HG03025 (cell line): Measurements from ENCODE around the gene LLGL2.
"Not testable (repeated sequence)": the region's sequence is repeated elsewhere in the genome, so short reads cannot be mapped to it uniquely, and the experiment has no call there.

Source experiments
- ATAC-seq: cut with Tn5 transposase; IDR thresholded peaks from one replicate; pipeline ENCODE4 v1.9.1; 2021; ENCODE audit warnings: mild to moderate bottlenecking, moderate library complexity; ENCODE audit not compliant: unreplicated experiment, low FRiP score

Gene LLGL2

GRCh38 chr17:75524970-75525805 lies at the start of gene LLGL2:
LLGL2 (plus strand) TSS chr17:75525697; CDS start chr17:75543427, 17,730 bp downstream.
- peak; percentile 63 for ATAC-seq

GRCh38 chr17:75475851-75476250 lies 49.6 kb upstream of the LLGL2 start:
- ATAC-seq: no peak

- ATAC-seq: no peak
Observed at GRCh38 chr17:75476271-75476671, 49.2 kb upstream of the LLGL2 start.

DNA sequence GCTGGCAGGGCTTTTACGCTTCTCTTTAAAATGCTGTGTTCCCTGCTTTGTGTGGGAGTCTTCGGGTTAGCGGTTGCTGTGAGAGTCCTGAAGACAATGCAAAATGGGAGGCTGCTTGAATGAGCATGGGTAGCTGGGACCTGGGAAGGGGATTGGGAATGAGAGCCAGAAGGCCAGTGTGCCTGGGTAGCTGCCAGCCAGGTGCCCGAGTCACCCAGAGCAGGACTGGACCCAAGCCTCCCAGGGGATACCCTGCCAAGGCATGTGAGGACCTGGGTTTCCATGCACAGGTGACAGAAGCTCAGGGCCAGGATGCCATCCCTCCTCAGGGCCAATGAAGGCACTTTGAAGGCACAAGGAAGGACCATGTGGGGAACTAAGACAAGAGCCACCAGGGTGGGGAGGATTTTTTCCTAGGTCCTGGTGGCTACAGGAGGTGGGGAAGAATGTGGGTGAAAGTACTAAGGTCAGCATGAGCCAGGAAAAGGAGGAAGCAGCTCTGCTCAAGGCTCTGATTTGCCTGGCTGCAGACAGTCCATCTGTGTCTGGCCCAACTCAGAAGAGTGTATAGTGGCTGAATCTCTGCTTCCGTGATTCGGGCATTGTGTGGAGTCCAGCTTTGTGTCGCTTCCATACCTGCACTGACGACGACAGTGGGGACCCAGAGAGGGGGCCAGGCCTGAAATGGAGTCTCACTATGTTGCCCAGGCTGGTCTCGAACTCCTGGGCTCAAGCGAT lies 48.6 kb upstream of the LLGL2 start:
- ATAC-seq: no peak

DNA sequence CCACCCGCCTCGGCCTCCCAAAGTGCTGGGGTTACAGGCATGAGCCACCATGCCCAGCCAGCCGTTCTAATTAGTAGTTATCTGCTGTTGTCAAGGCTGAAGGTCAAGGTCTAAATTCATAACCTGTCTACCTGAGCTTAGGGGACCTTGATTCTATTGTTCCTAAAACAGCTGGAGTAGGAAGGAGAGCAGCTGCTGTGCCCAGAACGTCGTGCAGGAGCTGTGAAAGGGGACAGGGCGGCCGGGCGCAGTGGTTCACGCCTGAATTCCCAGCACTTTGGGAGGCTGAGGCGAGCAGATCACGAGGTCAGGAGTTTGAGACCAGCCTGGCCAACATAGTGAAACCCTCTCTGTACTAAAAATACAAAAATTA lies 48.0 kb upstream of the LLGL2 start:
- ATAC-seq: not testable (repeated sequence)

DNA sequence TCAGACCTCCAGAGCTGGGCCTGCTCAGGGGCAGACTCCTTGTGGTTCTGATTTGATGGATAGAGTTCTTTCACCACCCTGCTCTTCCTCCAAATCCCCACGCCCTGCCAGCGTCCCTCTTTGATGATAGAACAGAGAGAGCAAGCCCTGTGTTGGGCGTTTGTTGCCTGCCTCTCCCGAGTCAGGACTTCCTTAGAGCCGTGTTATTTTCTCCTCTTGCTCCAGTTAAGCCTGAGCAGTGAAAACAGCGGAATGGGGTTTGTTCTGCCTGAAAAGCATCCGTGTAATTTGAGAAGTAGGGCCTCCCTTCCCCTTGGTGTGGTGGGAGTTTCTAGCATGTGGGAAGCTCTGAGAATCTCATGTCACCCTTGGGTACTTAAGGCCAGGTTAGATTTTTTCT lies 47.0 kb upstream of the LLGL2 start:
- ATAC-seq: no peak

GRCh38 chr17:75480281-75480680 lies 45.2 kb upstream of the LLGL2 start:
- no peak for ATAC-seq

GRCh38 chr17:75481194-75482068 lies 44.1 kb upstream of the LLGL2 start:
- ATAC-seq: no peak

GRCh38 chr17:75482098-75482942 lies 43.2 kb upstream of the LLGL2 start:
- no peak for ATAC-seq

DNA sequence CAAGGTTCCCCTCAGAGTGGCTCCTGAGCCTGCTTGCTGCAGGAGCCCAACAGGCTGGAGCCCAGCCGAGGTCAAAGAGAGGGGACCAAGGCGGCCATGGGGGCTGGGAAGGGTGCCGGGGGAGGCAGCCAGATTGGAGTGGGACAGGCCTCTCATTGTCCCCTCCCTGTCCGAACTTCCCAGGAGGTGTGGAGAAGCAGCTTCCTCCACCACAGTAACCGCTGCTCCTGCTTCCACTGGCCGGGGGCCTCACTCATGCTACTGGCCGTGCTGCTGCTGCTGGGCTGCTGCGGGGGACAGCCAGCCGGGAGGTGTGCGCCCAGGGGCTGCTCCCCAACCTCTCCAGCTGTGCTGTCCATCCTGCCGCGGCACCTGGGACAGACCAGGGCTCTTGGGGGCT lies 39.8 kb upstream of the LLGL2 start:
- no peak for ATAC-seq

- no peak for ATAC-seq
Observed at GRCh38 chr17:75486151-75486550, 39.3 kb upstream of the LLGL2 start.

GRCh38 chr17:75486951-75487350 lies 38.5 kb upstream of the LLGL2 start:
- ATAC-seq: no peak

DNA sequence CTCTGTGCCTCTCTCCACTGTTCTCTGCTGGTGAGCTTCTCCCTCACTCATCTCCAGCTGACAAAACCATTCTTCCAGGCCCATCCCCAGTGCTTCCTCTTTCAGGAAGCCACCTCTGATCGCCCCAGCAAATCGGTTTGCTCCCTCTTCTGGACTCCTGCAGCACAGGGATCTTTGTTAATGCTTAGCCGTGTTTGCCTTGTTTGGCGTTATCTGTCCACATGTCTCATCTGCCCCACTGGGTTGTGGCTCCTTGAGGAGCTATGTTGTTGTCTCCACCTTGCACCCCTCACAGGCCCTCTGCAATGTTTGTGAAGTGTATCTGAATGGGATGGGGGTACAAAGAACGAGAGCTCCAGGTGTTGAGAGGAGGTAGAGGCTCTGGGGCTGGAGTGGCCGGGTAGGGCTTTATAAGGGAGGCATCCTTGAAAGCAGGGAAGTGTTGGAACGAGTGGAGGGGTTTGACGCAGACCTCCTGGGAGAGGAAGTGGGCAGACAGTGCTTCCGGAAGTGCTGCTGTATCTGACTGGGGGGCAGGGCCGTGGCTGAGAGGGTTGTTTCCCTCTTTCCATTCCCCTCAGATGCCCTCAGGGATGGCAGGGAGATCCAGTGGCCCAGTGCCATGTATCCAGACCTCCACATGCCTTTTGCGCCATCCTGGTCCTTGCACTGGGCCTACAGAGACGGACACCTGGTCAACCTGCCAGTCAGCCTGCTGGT lies 38.0 kb upstream of the LLGL2 start:
- ATAC-seq: no peak

GRCh38 chr17:75488693-75489510 lies 36.6 kb upstream of the LLGL2 start:
- no peak for ATAC-seq

DNA sequence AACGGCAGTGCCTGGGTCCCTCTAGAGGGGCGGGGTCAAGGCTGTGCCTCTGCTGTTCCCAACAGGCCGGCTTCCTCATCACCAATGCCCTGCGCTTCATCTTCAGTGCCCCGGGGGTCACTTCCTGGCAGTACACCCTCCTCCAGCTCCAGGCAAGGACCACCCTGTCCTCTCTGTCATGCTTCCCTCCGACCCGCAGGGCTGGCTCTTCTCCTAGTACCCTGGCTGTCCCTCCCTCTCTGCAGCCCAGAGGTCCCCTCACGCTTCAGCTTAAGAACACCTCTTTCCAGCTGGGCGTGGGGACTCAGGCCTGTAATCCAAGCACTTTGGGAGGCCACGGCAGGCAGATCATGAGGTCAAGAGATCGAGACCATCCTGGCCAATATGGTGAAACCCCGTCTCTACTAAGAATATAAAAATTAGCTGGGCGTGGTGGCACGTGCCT lies 36.0 kb upstream of the LLGL2 start:
- ATAC-seq: no peak

DNA sequence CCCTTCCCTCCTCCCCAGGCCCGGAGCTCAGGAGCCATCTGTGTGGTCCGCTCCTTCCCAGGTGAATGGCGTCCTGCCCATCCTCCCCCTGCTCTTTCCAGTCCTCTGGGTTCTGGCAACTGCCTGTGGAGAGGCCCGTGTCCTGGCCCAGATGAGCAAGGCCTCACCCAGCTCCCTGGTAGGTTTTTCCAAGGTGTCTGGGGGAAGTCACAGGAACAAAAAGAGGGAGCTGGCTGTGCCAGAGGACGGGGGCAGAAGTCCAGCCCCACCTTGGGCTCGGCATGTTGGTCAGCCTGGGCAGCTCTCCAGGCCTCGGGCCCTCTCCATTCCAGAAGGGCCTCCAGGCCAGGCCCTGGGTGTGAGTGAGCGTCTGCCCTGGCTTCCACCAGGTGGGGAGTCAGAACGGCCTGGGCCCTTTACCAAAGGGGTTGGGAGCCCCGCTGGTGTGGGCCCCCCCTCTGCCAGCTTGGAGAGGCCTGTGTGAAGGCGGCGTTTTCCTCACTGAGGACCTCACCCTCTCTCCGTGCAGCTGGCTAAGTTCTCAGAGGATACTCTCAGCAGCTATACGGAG lies 35.2 kb upstream of the LLGL2 start:
- no peak for ATAC-seq

DNA sequence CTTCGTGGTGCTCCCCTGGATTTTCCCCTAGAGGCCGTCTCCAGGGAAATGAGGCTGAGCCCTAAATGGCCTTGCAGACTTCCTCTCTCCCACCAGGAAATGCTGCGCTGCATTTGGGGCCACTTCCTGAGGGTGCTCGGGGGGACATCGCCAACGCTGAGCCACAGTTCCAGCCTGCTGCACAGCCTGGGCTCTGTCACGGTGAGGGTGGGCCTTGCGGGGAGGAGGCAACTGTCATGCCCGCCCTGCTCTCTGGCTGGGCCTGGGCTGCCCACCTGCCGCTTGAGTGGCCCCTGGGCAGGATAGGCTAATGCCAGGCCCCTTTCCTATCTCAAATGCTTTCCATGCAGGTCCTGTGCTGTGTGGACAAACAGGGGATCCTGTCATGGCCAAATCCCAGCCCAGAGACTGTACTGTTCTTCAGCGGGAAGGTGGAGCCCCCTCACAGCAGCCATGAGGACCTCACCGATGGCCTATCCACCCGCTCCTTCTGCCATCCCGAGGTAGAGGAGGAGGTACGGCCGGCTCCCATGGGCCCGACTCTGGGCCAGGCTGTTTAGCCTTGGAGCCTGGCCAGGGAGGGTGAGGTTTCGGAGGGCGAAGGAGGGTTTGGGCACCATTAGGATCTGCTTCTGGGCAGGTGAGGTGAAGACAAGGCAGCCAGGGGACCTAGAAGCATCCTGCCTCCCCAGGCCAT lies 34.4 kb upstream of the LLGL2 start:
- no peak for ATAC-seq

DNA sequence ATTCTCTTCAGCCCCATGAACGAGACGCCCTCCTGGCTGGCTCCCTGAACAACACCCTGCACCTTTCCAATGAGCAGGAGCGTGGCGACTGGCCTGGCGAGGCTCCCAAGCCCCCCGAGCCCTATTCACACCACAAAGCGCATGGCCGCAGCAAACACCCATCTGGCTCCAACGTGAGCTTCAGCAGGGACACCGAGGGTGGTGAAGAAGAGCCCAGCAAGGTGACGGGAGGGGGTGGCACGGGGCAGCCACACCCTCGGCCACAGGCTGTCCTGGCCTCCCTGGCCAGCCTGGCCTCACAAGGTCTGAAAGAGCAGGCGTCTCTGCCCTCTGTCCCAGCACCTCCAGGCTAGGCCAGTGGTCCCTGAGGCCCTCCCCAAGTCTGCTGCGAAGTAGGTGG lies 33.8 kb upstream of the LLGL2 start:
- no peak for ATAC-seq
